Measurements from ENCODE around the gene ADAMTS2.

ADAMTS2 gene

GRCh38 chr5:179345433-179346321 lies at the start of gene ADAMTS2:
Gene ADAMTS2, minus strand, starts transcription at chr5:179345461. Its CDS starts 133 bp downstream, at chr5:179345328.
- TF ChIP-seq CTCF (IDR thresholded peaks at IDR 0.05; ENCODE audit: low read depth, low read length, missing control alignments) = no peak
- H3K4me3 ChIP-seq (replicated peaks; ENCODE audit: low read depth, low read length) = peak within 1 kb of the TSS; percentile 64
- DNase-seq (ENCODE audit: extremely low read depth, low read depth) = no peak

GRCh38 chr5:179393078-179393477 lies 47.8 kb upstream of the ADAMTS2 start:
- DNase-seq (ENCODE audit: extremely low read depth, low read depth) = peak; percentile 70

GRCh38 chr5:179387151-179388110 lies 42.2 kb upstream of the ADAMTS2 start:
- no peak for DNase-seq (ENCODE audit: extremely low read depth, low read depth)
- TF ChIP-seq CTCF (IDR thresholded peaks at IDR 0.05; ENCODE audit: low read depth, low read length, missing control alignments) = no peak
- no peak overlapping the region for H3K4me3 ChIP-seq (replicated peaks; ENCODE audit: low read depth, low read length)

More at GRCh38 chr5:179393078-179393477, 47.8 kb upstream of the ADAMTS2 start:
- H3K4me3 ChIP-seq (replicated peaks; ENCODE audit: low read depth, low read length) = no peak overlapping the region
- TF ChIP-seq CTCF (IDR thresholded peaks at IDR 0.05; ENCODE audit: low read depth, low read length, missing control alignments) = no peak

- H3K4me3 ChIP-seq (replicated peaks; ENCODE audit: low read depth, low read length) = no peak overlapping the region
- DNase-seq (ENCODE audit: extremely low read depth, low read depth) = no peak
- TF ChIP-seq CTCF (IDR thresholded peaks at IDR 0.05; ENCODE audit: low read depth, low read length, missing control alignments) = no peak
Measured at GRCh38 chr5:179385914-179386313, 40.7 kb upstream of the ADAMTS2 start.

GRCh38 chr5:179382486-179382885 lies 37.2 kb upstream of the ADAMTS2 start:
- DNase-seq (ENCODE audit: extremely low read depth, low read depth) = no peak
- H3K4me3 ChIP-seq (replicated peaks; ENCODE audit: low read depth, low read length) = no peak overlapping the region
- no peak for TF ChIP-seq CTCF (IDR thresholded peaks at IDR 0.05; ENCODE audit: low read depth, low read length, missing control alignments)

GRCh38 chr5:179381691-179382090 lies 36.4 kb upstream of the ADAMTS2 start:
- H3K4me3 ChIP-seq (replicated peaks; ENCODE audit: low read depth, low read length) = no peak overlapping the region
- no peak for TF ChIP-seq CTCF (IDR thresholded peaks at IDR 0.05; ENCODE audit: low read depth, low read length, missing control alignments)

More at GRCh38 chr5:179381691-179382090, 36.4 kb upstream of the ADAMTS2 start:
- no peak for DNase-seq (ENCODE audit: extremely low read depth, low read depth)
